ENCODE measurements around the gene ALKBH5.

ALKBH5 gene

DNA sequence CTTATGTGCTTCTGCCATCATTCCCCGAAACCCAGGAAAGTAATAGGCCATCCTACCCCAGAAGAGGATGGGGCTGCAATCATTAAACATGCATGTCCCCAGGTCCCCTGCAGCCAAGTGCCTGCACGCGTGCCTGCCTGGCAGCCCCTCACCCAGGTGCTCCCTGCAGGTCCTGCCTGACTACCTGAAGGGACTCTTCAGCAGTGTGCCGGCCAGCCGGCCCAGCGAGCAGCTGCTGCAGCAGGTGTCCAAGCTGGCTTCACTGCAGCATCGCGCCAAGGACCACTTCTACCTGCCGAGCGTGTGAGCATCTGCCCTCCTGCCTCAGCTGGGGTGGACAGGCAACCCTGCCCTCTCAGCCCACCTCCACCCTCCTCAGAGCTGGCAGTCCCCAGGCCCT lies 16.2 kb upstream of the ALKBH5 start:
- no peak overlapping the region for H3K9ac ChIP-seq (ENCODE audit: low read length)
- no peak overlapping the region for H3K4me2 ChIP-seq (ENCODE audit: low read length)
- H3K4me1 ChIP-seq (ENCODE audit: insufficient read depth, low read length, severe bottlenecking), result no peaks in the 10 kb centered on the region
- no peak overlapping the region for H3K27ac ChIP-seq (ENCODE audit: low read depth, low read length, poor library complexity, severe bottlenecking)
- peaks cover 2% of the 10 kb centered on the region; the same call in 1 of the 2 replicates for H3K36me3 ChIP-seq (ENCODE audit: insufficient read depth, low read length)
- H3K4me3 ChIP-seq (ENCODE audit: low read depth, low read length, poor library complexity, severe bottlenecking), result no peak overlapping the region
- TF ChIP-seq EZH2 (IDR thresholded peaks at IDR 0.05; ENCODE audit: borderline replicate concordance, low read length), result no peak
- TF ChIP-seq, protein P1, sequence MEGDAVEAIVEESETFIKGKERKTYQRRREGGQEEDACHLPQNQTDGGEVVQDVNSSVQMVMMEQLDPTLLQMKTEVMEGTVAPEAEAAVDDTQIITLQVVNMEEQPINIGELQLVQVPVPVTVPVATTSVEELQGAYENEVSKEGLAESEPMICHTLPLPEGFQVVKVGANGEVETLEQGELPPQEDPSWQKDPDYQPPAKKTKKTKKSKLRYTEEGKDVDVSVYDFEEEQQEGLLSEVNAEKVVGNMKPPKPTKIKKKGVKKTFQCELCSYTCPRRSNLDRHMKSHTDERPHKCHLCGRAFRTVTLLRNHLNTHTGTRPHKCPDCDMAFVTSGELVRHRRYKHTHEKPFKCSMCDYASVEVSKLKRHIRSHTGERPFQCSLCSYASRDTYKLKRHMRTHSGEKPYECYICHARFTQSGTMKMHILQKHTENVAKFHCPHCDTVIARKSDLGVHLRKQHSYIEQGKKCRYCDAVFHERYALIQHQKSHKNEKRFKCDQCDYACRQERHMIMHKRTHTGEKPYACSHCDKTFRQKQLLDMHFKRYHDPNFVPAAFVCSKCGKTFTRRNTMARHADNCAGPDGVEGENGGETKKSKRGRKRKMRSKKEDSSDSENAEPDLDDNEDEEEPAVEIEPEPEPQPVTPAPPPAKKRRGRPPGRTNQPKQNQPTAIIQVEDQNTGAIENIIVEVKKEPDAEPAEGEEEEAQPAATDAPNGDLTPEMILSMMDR (IDR thresholded peaks at IDR 0.05; ENCODE audit: low read length), result no peak
- peaks cover 6% of the 10 kb centered on the region; the same call in 1 of the 2 replicates for H3K9me3 ChIP-seq (ENCODE audit: low read length)
- peaks cover 13% of the 10 kb centered on the region; the same call in 1 of the 2 replicates for H3K27me3 ChIP-seq (ENCODE audit: insufficient read depth, low read length)
- H3K9me2 ChIP-seq (ENCODE audit: low read depth, low read length), result no peaks in the 10 kb centered on the region
- H3F3A ChIP-seq (ENCODE audit: insufficient read depth, low read length), result no peaks in the 10 kb centered on the region
- H4K20me1 ChIP-seq (ENCODE audit: insufficient read depth, low read length), result no peaks in the 10 kb centered on the region
- no peak overlapping the region for H2AFZ ChIP-seq (ENCODE audit: low read length)
- no peaks in the 10 kb centered on the region for H3K79me2 ChIP-seq (ENCODE audit: insufficient read depth, low read length)

DNA sequence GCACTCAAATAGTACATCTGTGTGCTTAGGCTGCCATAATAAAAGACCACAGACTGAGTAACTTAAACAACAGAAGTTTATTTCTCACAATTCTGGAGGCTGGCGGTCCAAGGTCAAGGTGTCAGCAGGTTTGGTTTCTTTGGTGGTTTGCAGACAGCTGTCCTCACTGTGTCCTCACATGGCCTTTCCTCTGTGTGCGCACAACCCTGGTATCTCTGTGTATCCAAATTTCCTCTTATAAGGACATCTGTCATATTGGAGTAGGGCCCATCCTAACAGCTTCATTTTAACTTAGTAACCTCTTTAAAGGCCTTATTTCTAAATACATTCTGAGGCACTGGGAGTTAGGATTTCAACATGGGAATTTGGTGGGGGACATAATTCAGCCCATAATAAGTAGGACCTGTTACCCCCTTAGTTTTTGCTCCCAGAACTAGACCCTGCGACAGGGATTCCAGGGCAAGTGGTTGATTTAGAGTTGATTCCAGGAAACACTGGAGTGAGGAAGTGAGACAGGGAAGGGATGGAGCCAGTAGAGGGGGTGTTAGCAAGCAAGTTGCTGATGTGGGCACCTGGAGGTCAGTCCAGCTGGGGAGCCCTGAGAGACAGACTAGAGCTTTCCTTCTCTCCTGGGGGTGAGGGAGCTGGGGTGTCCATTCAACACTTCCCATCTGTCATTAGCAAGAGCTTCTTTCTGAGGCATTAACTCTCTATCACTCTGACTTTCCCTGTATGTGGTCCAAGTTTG lies 10.9 kb upstream of the ALKBH5 start:
- H3K4me3 ChIP-seq (ENCODE audit: low read depth, low read length, poor library complexity, severe bottlenecking), result no peak overlapping the region
- H3K9me3 ChIP-seq (ENCODE audit: low read length), result no peaks in the 10 kb centered on the region
- no peak overlapping the region for H3K27ac ChIP-seq (ENCODE audit: low read depth, low read length, poor library complexity, severe bottlenecking)
- peaks cover 8% of the 10 kb centered on the region for H3K4me1 ChIP-seq (ENCODE audit: insufficient read depth, low read length, severe bottlenecking)
- no peaks in the 10 kb centered on the region; the same call in 1 of the 2 replicates for H3K36me3 ChIP-seq (ENCODE audit: insufficient read depth, low read length)
- no peak overlapping the region for H3K4me2 ChIP-seq (ENCODE audit: low read length)
- H3K9me2 ChIP-seq (ENCODE audit: low read depth, low read length), result no peaks in the 10 kb centered on the region
- no peaks in the 10 kb centered on the region for H4K20me1 ChIP-seq (ENCODE audit: insufficient read depth, low read length)
- no peak for TF ChIP-seq EZH2 (IDR thresholded peaks at IDR 0.05; ENCODE audit: borderline replicate concordance, low read length)
- TF ChIP-seq, protein P1 (IDR thresholded peaks at IDR 0.05; ENCODE audit: low read length), result no peak
- H3K79me2 ChIP-seq (ENCODE audit: insufficient read depth, low read length), result no peaks in the 10 kb centered on the region
- no peak overlapping the region for H3K9ac ChIP-seq (ENCODE audit: low read length)
- H3F3A ChIP-seq (ENCODE audit: insufficient read depth, low read length), result no peaks in the 10 kb centered on the region
- no peak overlapping the region for H2AFZ ChIP-seq (ENCODE audit: low read length)
- peaks cover 1% of the 10 kb centered on the region; the same call in 1 of the 2 replicates for H3K27me3 ChIP-seq (ENCODE audit: insufficient read depth, low read length)

DNA sequence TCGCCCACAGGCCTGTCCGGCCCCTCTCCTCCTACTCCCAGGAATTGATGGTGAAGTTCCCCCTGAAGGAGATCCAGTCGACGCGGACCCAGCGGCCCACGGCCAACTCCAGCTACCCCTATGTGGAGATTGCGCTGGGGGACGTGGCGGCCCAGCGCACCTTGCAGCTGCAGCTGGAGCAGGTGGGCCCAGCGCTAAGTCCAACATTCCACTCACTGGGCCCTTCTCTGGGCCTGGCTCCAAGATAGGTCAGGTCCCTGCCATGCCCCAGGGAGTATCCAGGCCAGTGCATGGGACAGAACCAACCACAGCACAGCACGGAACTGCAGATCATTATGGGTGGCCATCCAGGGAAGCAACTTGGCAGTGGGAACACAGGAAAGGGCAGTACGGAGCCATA lies 9.9 kb upstream of the ALKBH5 start:
- no peaks in the 10 kb centered on the region for H4K20me1 ChIP-seq (ENCODE audit: insufficient read depth, low read length)
- no peaks in the 10 kb centered on the region for H3F3A ChIP-seq (ENCODE audit: insufficient read depth, low read length)
- H3K36me3 ChIP-seq (ENCODE audit: insufficient read depth, low read length), result no peaks in the 10 kb centered on the region
- H3K27ac ChIP-seq (ENCODE audit: low read depth, low read length, poor library complexity, severe bottlenecking), result no peak overlapping the region
- H3K79me2 ChIP-seq (ENCODE audit: insufficient read depth, low read length), result no peaks in the 10 kb centered on the region
- no peak overlapping the region for H3K4me2 ChIP-seq (ENCODE audit: low read length)
- no peaks in the 10 kb centered on the region for H3K9me3 ChIP-seq (ENCODE audit: low read length)
- H3K4me3 ChIP-seq (ENCODE audit: low read depth, low read length, poor library complexity, severe bottlenecking), result no peak overlapping the region
- no peaks in the 10 kb centered on the region for H3K27me3 ChIP-seq (ENCODE audit: insufficient read depth, low read length)
- no peak overlapping the region for H3K9ac ChIP-seq (ENCODE audit: low read length)
- TF ChIP-seq EZH2 (IDR thresholded peaks at IDR 0.05; ENCODE audit: borderline replicate concordance, low read length), result no peak
- TF ChIP-seq, protein P1 (IDR thresholded peaks at IDR 0.05; ENCODE audit: low read length), result no peak
- no peaks in the 10 kb centered on the region for H3K9me2 ChIP-seq (ENCODE audit: low read depth, low read length)
- H3K4me1 ChIP-seq (ENCODE audit: insufficient read depth, low read length, severe bottlenecking), result peaks cover 8% of the 10 kb centered on the region
- H2AFZ ChIP-seq (ENCODE audit: low read length), result no peak overlapping the region

All from OCI-LY1 (cell line).